ENCODE results near the gene COL16A1.

Gene COL16A1

GRCh38 chr1:31639543-31639942 is 64.3 kb downstream of the COL16A1 start:
- Histone ChIP-seq H3K4me1 (ENCODE audit: control insufficient read depth, low read depth, low read length) (peaks cover 6% of the 10 kb centered on the region), H3K9me3 (ENCODE audit: control insufficient read depth, low read depth, low read length) (no peaks in the 10 kb centered on the region), H3K36me3 (ENCODE audit: control insufficient read depth, low read depth, low read length) (no peaks in the 10 kb centered on the region), H3K4me3 (ENCODE audit: low read length) (no peak overlapping the region), H3K27me3 (ENCODE audit: control insufficient read depth, insufficient read depth, low read length) (no peaks in the 10 kb centered on the region), H3K27ac (ENCODE audit: low read length) (no peak overlapping the region), H3K9ac (ENCODE audit: low read length) (no peak overlapping the region)

GRCh38 chr1:31637915-31638673 is 65.7 kb downstream of the COL16A1 start:
- Histone ChIP-seq H3K9me3 (ENCODE audit: control insufficient read depth, low read depth, low read length) (no peaks in the 10 kb centered on the region), H3K36me3 (ENCODE audit: control insufficient read depth, low read depth, low read length) (no peaks in the 10 kb centered on the region), H3K4me3 (ENCODE audit: low read length) (no peak overlapping the region), H3K27me3 (ENCODE audit: control insufficient read depth, insufficient read depth, low read length) (no peaks in the 10 kb centered on the region), H3K27ac (ENCODE audit: low read length) (no peak overlapping the region), H3K4me1 (ENCODE audit: control insufficient read depth, low read depth, low read length) (no peaks in the 10 kb centered on the region), H3K9ac (ENCODE audit: low read length) (no peak overlapping the region)

- Histone ChIP-seq H3K27me3 (ENCODE audit: control insufficient read depth, insufficient read depth, low read length) (no peaks in the 10 kb centered on the region), H3K36me3 (ENCODE audit: control insufficient read depth, low read depth, low read length) (peaks cover 27% of the 10 kb centered on the region), H3K9me3 (ENCODE audit: control insufficient read depth, low read depth, low read length) (no peaks in the 10 kb centered on the region), H3K4me1 (ENCODE audit: control insufficient read depth, low read depth, low read length) (no peaks in the 10 kb centered on the region), H3K27ac (ENCODE audit: low read length) (no peak overlapping the region), H3K4me3 (ENCODE audit: low read length) (no peak overlapping the region), H3K9ac (ENCODE audit: low read length) (no peak overlapping the region)
Observed at GRCh38 chr1:31633117-31633516, 70.7 kb downstream of the COL16A1 start.

GRCh38 chr1:31632649-31633048 is 71.2 kb downstream of the COL16A1 start:
- H3K4me1 ChIP-seq (ENCODE audit: control insufficient read depth, low read depth, low read length), result no peaks in the 10 kb centered on the region
- H3K4me3 ChIP-seq (ENCODE audit: low read length), result no peak overlapping the region
- H3K9ac ChIP-seq (ENCODE audit: low read length), result no peak overlapping the region
- H3K27me3 ChIP-seq (ENCODE audit: control insufficient read depth, insufficient read depth, low read length), result no peaks in the 10 kb centered on the region
- no peaks in the 10 kb centered on the region for H3K9me3 ChIP-seq (ENCODE audit: control insufficient read depth, low read depth, low read length)
- peaks cover 29% of the 10 kb centered on the region for H3K36me3 ChIP-seq (ENCODE audit: control insufficient read depth, low read depth, low read length)
- no peak overlapping the region for H3K27ac ChIP-seq (ENCODE audit: low read length)

- H3K27ac ChIP-seq (ENCODE audit: low read length), result no peak overlapping the region
- H3K36me3 ChIP-seq (ENCODE audit: control insufficient read depth, low read depth, low read length), result peaks cover 29% of the 10 kb centered on the region
- no peaks in the 10 kb centered on the region for H3K9me3 ChIP-seq (ENCODE audit: control insufficient read depth, low read depth, low read length)
- H3K4me3 ChIP-seq (ENCODE audit: low read length), result no peak overlapping the region
- no peaks in the 10 kb centered on the region for H3K4me1 ChIP-seq (ENCODE audit: control insufficient read depth, low read depth, low read length)
- H3K27me3 ChIP-seq (ENCODE audit: control insufficient read depth, insufficient read depth, low read length), result no peaks in the 10 kb centered on the region
- no peak overlapping the region for H3K9ac ChIP-seq (ENCODE audit: low read length)
Observed at GRCh38 chr1:31628931-31629556, 74.8 kb downstream of the COL16A1 start.

GRCh38 chr1:31627930-31628559 is 75.8 kb downstream of the COL16A1 start:
- Histone ChIP-seq H3K9ac (ENCODE audit: low read length) (no peak overlapping the region), H3K36me3 (ENCODE audit: control insufficient read depth, low read depth, low read length) (peaks cover 29% of the 10 kb centered on the region), H3K4me3 (ENCODE audit: low read length) (no peak overlapping the region), H3K9me3 (ENCODE audit: control insufficient read depth, low read depth, low read length) (no peaks in the 10 kb centered on the region), H3K4me1 (ENCODE audit: control insufficient read depth, low read depth, low read length) (no peaks in the 10 kb centered on the region), H3K27ac (ENCODE audit: low read length) (no peak overlapping the region), H3K27me3 (ENCODE audit: control insufficient read depth, insufficient read depth, low read length) (no peaks in the 10 kb centered on the region)

GRCh38 chr1:31627301-31627929 is 76.4 kb downstream of the COL16A1 start:
- H3K9me3 ChIP-seq (ENCODE audit: control insufficient read depth, low read depth, low read length), result no peaks in the 10 kb centered on the region
- H3K9ac ChIP-seq (ENCODE audit: low read length), result no peak overlapping the region
- no peaks in the 10 kb centered on the region for H3K27me3 ChIP-seq (ENCODE audit: control insufficient read depth, insufficient read depth, low read length)
- H3K36me3 ChIP-seq (ENCODE audit: control insufficient read depth, low read depth, low read length), result peaks cover 23% of the 10 kb centered on the region
- no peaks in the 10 kb centered on the region for H3K4me1 ChIP-seq (ENCODE audit: control insufficient read depth, low read depth, low read length)
- no peak overlapping the region for H3K4me3 ChIP-seq (ENCODE audit: low read length)
- H3K27ac ChIP-seq (ENCODE audit: low read length), result no peak overlapping the region

GRCh38 chr1:31626223-31627207 is 77.3 kb downstream of the COL16A1 start:
- no peaks in the 10 kb centered on the region for H3K27me3 ChIP-seq (ENCODE audit: control insufficient read depth, insufficient read depth, low read length)
- H3K9me3 ChIP-seq (ENCODE audit: control insufficient read depth, low read depth, low read length), result no peaks in the 10 kb centered on the region
- H3K4me1 ChIP-seq (ENCODE audit: control insufficient read depth, low read depth, low read length), result no peaks in the 10 kb centered on the region
- no peak overlapping the region for H3K9ac ChIP-seq (ENCODE audit: low read length)
- no peak overlapping the region for H3K27ac ChIP-seq (ENCODE audit: low read length)
- no peak overlapping the region for H3K4me3 ChIP-seq (ENCODE audit: low read length)
- H3K36me3 ChIP-seq (ENCODE audit: control insufficient read depth, low read depth, low read length), result peaks cover 23% of the 10 kb centered on the region

GRCh38 chr1:31625561-31626222 is 78.1 kb downstream of the COL16A1 start:
- Histone ChIP-seq H3K36me3 (ENCODE audit: control insufficient read depth, low read depth, low read length) (peaks cover 18% of the 10 kb centered on the region), H3K4me3 (ENCODE audit: low read length) (no peak overlapping the region), H3K27me3 (ENCODE audit: control insufficient read depth, insufficient read depth, low read length) (no peaks in the 10 kb centered on the region), H3K9me3 (ENCODE audit: control insufficient read depth, low read depth, low read length) (no peaks in the 10 kb centered on the region), H3K27ac (ENCODE audit: low read length) (no peak overlapping the region), H3K9ac (ENCODE audit: low read length) (no peak overlapping the region), H3K4me1 (ENCODE audit: control insufficient read depth, low read depth, low read length) (no peaks in the 10 kb centered on the region)

GRCh38 chr1:31624731-31625514 is 78.9 kb downstream of the COL16A1 start:
- no peaks in the 10 kb centered on the region for H3K9me3 ChIP-seq (ENCODE audit: control insufficient read depth, low read depth, low read length)
- H3K27ac ChIP-seq (ENCODE audit: low read length), result no peak overlapping the region
- H3K36me3 ChIP-seq (ENCODE audit: control insufficient read depth, low read depth, low read length), result peaks cover 11% of the 10 kb centered on the region
- no peak overlapping the region for H3K9ac ChIP-seq (ENCODE audit: low read length)
- H3K27me3 ChIP-seq (ENCODE audit: control insufficient read depth, insufficient read depth, low read length), result no peaks in the 10 kb centered on the region
- H3K4me3 ChIP-seq (ENCODE audit: low read length), result no peak overlapping the region
- H3K4me1 ChIP-seq (ENCODE audit: control insufficient read depth, low read depth, low read length), result no peaks in the 10 kb centered on the region

Measured in iPS-18a (cell line).